Stimulated activated CD4-positive, alpha-beta T cell treated with anti-CD3 and anti-CD28 coated beads, Interleukin-15, amount 100 ng/mL, for 1 hour (primary cell): ENCODE results near the gene KLHDC9.

Source experiments
- DNase-seq, 2 donors: peaks; one replicate each; pipeline ENCODE4 v3.0.0-alpha.2; 2020; ENCODE audit warnings: low read depth in 1 of 2, low spot score in 1 of 2

Gene KLHDC9

DNA sequence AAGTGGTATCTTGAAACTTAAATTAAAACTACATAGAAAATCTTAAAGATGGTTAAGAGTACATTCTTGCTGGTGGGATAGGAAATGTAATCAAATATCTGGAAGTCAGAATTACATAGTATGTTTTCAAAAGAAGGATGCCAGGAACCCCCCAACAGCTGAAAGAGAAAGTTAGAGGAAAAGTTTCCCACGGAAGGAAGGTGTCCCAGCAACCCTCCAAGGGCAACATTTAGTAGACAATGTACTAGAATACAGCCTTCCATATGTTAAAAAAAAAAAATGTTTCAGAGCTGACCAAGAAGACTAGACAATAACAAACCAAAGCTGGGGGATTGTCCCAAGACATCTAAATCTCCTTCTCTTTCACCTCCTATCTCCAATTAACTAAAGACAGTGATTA is 32.1 kb downstream of the KLHDC9 start:
- DNase-seq: no peak

DNA sequence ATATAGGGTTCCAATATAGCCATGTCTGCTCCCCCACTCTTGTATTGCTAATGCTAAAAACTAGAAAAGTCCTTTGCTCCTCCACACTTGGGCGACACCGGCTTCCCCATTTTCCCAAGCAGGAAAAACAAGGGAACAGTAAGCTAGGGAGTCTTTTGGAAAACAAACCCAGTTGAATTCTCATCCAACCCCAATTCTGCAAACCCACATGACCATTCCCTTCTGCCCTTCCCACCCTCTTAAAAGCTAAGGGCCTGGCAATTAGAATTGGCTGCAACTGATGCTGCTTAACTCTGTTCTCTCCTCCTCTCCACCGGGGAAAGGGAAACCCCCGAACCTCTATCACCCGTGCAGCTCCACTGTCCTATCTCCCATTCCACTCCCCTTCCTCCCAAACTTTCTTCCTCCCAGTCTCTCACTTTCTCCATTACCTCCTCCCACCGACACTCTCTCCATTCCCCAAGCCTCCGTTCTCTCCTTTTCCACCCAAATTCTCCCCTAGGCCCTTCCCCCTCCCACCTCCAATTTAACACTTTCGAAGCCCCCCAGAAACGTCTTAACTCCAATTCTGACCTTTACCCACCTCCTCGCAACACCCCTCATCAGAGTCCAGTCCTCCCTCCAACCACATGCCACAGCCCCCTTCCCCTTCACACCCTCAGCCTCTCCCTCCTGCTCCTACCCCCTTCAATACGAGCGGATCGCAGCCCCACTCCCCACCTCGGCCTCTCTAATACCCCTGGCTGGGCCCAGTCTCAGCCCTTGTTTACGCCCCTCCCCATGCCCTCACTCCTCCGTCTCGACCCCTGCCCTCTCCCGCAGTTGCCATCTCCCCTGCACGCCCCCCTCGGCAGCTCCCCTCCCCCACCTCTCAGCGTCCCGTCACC is 33.6 kb downstream of the KLHDC9 start:
- DNase-seq: no peak

DNA sequence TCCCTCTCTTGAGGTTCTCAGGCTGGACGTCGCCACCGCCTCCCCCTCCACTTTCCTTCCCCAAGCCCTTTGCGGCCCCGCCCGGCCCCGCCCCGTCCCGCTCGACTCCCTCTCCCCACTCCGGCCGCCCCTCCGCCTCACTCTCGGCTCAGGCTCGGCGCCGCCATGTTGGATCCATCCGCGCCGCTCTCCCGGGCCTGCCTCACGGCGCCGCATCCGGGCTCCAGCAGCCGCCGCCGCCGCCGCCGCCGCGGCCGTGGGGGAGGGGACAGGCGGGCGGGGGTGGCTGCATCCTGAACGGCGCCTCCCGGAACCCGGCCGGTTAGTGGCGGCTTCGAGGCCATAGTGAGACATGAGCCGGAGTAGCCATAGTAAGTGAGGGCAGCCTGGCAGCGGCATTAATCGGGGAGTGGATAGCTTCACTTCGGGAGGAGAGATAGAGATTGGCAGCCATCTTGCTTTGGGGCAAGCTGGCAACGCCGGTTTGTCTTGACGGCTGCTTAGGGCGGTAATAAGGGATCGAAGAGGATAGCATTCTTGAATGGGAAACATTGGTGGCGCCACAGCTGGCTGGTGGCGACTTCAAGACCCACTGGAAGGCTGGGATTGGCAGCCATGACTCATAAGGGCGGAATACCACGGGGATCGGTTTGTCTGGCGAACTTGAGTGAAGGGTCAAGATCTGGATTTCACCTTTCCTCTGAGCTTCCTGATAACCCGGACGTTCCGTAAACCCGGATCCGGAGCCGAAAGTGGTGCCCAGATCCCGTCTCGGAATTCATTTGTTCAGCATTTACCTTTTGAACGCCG is 34.5 kb downstream of the KLHDC9 start, which contains the start of gene DEDD:
DEDD (minus strand) TSS at position 258 of the 810 bp plus-strand sequence. CDS start 8,205 bp downstream, outside the sequence.
- peak; percentile 81 to 82 for DNase-seq

DNA sequence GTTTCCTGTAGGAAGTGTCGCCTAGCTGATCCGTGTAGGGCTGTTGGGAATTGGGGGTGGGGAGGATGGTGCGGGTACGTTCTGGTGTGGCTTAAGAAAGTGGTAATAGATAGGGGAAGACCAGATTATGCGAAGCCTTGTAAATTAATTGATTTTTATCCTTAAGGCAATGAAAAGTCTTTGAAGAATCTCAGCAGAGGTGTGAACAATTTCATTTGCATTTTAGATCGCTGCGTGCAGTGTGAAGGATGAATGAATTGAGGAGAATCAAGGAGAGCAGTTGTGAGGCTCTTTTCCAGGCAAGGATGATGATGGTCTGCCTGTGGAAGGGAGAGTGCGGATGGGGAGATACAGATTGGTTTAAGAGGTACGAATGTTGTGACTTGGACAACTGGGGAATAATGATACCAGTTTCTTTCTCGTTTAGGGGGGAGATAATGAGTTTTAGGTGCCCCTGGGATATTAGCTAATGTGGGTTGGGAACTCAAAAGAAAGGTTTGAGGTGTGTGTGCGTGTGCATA is 35.1 kb downstream of the KLHDC9 start:
- DNase-seq: no peak

DNA sequence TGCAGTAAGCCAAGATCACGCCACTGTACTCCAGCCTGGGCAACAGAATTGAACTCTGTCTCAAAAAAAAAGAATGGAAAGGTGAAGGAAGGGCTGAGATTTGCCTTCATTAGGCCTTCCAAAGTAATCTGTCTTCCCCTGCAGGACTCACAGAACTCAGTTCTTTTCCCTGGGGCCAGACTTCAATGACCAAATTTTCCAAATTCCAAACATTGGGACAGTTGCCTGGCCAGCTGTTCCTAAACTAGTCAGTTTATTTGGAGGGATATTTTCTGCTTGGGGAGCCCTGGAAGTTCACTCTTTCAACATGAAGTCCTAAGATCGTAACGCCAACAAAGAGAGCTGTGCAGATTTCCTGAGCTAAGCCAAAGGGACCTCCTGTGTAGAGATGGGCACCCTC is 39.7 kb downstream of the KLHDC9 start:
- DNase-seq: no peak

DNA sequence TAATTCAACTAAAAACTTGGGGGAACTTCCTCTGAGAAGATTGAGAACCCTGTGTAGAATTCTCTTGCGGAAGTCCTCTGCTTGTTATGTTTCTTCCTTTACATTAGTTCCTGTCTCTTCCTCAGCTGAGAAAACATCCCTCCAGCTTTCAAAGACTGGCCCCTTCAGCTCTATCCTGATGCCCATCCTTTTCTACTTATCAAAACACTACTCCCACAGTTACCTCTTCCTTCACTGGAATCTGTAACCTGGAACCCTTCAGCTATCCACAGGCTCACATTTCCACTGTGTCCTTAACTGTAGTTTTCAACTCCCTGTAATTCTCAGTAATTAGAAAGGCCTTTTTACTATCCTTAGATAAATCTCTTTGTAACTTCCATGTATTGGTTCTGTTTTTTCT is 40.3 kb downstream of the KLHDC9 start:
- no peak for DNase-seq

DNA sequence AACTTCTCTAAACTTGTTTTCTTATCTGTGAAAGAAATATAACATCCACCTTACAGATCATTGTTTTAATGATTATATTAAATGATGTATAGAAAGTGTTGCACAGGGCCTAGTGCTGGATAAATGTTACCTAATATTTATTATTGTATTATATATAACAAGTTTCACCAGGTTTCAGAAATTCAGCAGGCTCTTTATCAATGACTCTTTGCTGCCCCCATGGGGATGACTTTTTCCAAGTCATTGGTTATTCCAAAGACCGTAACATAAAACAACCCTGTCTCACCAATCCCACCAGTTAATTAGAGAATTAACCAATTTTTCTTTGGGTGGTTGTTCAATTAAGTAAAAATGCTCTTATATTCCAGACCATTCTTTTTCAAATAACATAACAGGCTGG is 41.6 kb downstream of the KLHDC9 start:
- DNase-seq: no peak

DNA sequence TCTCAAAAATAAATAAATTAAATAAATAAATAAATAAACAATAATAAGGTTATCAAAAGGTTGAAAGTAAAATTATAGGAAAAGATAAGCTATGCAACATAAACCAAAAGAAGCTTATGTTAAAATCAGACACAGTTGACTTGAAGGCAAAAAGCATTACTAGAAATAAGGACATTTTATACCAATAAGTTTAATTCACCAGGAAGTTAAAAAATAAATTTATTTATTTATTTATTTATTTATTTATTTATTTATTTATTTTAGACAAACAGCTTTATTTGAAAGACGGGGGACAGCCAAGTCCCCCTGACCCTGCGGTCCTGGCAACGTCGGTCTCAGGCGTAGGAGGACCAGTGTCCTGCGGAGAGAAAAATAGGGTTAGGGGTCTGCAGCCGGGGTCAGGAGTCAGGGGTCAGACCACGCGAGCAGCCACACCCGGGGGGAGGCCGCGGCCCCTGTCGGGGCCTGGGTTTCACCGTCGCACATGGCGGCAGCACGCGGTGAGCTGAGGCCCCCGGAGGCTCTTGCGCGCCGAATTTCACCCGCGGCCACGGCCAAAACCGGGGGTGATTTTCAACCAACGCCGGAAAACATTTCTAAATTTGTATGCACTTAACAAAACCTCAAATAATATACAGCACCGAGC is 42.7 kb downstream of the KLHDC9 start:
- no peak for DNase-seq

DNA sequence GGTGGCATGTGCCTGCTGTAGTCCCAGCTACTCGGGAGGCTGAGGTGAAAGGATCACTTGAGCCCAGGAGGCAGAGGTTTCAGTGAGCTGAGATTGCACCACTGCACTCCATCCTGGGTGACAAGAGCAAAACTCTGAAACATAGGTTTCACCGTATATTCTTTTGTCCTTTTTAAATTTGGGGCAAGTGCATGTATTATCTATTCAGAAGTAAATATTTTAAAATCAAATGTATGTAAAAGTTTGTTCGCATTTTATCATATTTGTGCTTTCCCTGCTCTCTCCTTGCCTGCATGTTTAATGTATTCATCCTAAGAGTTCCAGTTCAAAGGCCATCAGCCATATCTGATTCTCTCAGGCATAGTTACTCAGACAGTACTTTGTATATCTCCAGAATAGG is 47.7 kb downstream of the KLHDC9 start:
- DNase-seq: no peak
